Ishikawa (cell line): Measurements from ENCODE around the gene PIEZO1.

ENCODE experiments used
- CREB1 ChIP-seq: IDR thresholded peaks from 2 replicates; pipeline ENCODE4 v1.6.1; 2012; ENCODE audit warnings: low read depth
- EGR1 ChIP-seq: IDR thresholded peaks from 2 replicates; pipeline ENCODE4 v1.6.1; 2012
- FOXM1 ChIP-seq: IDR thresholded peaks from 2 replicates; pipeline ENCODE4 v1.6.1; 2012; ENCODE audit warnings: low read depth, borderline replicate concordance
- NFIC ChIP-seq: IDR thresholded peaks from 2 replicates; pipeline ENCODE4 v1.6.1; 2012
- REST ChIP-seq: IDR thresholded peaks from 2 replicates; pipeline ENCODE4 v1.6.1; 2012; ENCODE audit warnings: low read depth, mild to moderate bottlenecking
- TEAD4 ChIP-seq: IDR thresholded peaks from 2 replicates; pipeline ENCODE4 v1.6.1; 2012

- TF ChIP-seq TEAD4 (no peak), CREB1 (no peak), FOXM1 (no peak), NFIC (no peak), EGR1 (no peak), REST (no peak)
These were observed 40.1 kb upstream of the PIEZO1 start for GRCh38 chr16:88825146-88825545.
